HL-60 (cell line): ENCODE results near the gene PRKCG.

Source experiments
- POLR2AphosphoS5 ChIP-seq: IDR thresholded peaks from 2 replicates; pipeline ENCODE4 v1.6.1; 2012; ENCODE audit warnings: low read depth
- TF ChIP-seq, protein P1 (sequence below): IDR thresholded peaks from one replicate; pipeline ENCODE4 v1.5.1; 2011; ENCODE audit warnings: low read length, control low read depth, inconsistent platforms; ENCODE audit not compliant: insufficient read depth

DNA sequence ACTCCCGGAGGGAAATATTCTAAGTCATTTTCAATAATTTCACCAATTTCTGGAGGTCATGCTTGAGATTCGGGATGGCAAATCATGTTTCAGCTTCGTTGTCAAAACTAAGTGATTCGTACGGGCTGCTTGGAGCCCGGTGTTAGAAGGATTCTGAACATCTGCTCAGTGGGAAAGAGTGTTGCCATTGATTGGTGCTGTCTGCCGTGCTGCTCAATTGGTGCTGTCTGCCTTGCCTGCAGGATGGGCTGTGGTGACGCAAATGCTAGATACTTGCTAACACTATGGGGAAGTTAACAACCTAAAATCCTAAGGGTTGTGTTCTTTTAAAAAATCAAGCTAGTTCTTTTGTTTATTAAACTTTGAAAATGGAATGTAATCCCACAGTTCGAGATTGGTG, 63.4 kb downstream of the PRKCG start:
- TF ChIP-seq POLR2AphosphoS5 = no peak
- TF ChIP-seq, protein P1, sequence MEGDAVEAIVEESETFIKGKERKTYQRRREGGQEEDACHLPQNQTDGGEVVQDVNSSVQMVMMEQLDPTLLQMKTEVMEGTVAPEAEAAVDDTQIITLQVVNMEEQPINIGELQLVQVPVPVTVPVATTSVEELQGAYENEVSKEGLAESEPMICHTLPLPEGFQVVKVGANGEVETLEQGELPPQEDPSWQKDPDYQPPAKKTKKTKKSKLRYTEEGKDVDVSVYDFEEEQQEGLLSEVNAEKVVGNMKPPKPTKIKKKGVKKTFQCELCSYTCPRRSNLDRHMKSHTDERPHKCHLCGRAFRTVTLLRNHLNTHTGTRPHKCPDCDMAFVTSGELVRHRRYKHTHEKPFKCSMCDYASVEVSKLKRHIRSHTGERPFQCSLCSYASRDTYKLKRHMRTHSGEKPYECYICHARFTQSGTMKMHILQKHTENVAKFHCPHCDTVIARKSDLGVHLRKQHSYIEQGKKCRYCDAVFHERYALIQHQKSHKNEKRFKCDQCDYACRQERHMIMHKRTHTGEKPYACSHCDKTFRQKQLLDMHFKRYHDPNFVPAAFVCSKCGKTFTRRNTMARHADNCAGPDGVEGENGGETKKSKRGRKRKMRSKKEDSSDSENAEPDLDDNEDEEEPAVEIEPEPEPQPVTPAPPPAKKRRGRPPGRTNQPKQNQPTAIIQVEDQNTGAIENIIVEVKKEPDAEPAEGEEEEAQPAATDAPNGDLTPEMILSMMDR = no peak
